MM.1S (cell line): ENCODE measurements around the gene RTN4.

Experiments used
- DNase-seq: peaks from one replicate; pipeline ENCODE4 v3.0.0-alpha.2; 2015
- H2AFZ ChIP-seq: fragments of 300-600 bp; sonication (generic); 2 replicates; pipeline ENCODE4 v1.6.0; 2016; ENCODE audit warnings: antibody characterized with exemption, low read length
- H3F3A ChIP-seq: fragments of 300-600 bp; sonication (generic); 2 replicates; pipeline ENCODE4 v1.6.1; 2016; ENCODE audit warnings: mild to moderate bottlenecking, antibody characterized with exemption, low read length, moderate library complexity, mixed read lengths; ENCODE audit not compliant: insufficient read depth
- H3K27ac ChIP-seq: fragments of 300-600 bp; sonication (generic); 2 replicates; pipeline ENCODE4 v1.5.1; 2016; ENCODE audit warnings: mild to moderate bottlenecking, low read length
- H3K27me3 ChIP-seq: fragments of 300-600 bp; sonication (generic); replicated peaks from 2 replicates; pipeline ENCODE4 v1.6.0; 2016; ENCODE audit warnings: low read length; ENCODE audit not compliant: insufficient read depth
- H3K36me3 ChIP-seq: fragments of 300-600 bp; sonication (generic); replicated peaks from 2 replicates; pipeline ENCODE4 v1.6.1; 2016; ENCODE audit warnings: mild to moderate bottlenecking, low read length, mixed read lengths; ENCODE audit not compliant: insufficient read depth
- H3K4me1 ChIP-seq: fragments of 300-600 bp; sonication (generic); 2 replicates; pipeline ENCODE4 v1.6.1; 2016; ENCODE audit warnings: low read length, mixed read lengths
- H3K4me2 ChIP-seq: fragments of 300-600 bp; sonication (generic); 2 replicates; pipeline ENCODE4 v1.6.0; 2016; ENCODE audit warnings: low read depth, low read length
- H3K4me3 ChIP-seq: fragments of 300-600 bp; sonication (generic); 2 replicates; pipeline ENCODE4 v1.5.1; 2016; ENCODE audit warnings: low read length, mixed read lengths
- H3K79me2 ChIP-seq: fragments of 300-600 bp; sonication (generic); 2 replicates; pipeline ENCODE4 v1.6.1; 2016; ENCODE audit warnings: mixed run types, low read length, mixed read lengths
- H3K9ac ChIP-seq: fragments of 300-600 bp; sonication (generic); 2 replicates; pipeline ENCODE4 v1.6.1; 2016; ENCODE audit warnings: low read length, mixed read lengths
- H3K9me2 ChIP-seq: fragments of 300-600 bp; sonication (generic); replicated peaks from 2 replicates; pipeline ENCODE4 v1.6.1; 2016; ENCODE audit warnings: mild to moderate bottlenecking, low read length, mixed read lengths; ENCODE audit not compliant: insufficient read depth
- H3K9me3 ChIP-seq: fragments of 300-600 bp; sonication (generic); replicated peaks from 2 replicates; pipeline ENCODE4 v1.6.1; 2016; ENCODE audit warnings: mild to moderate bottlenecking, low read length, mixed read lengths; ENCODE audit not compliant: insufficient read depth
- H4K20me1 ChIP-seq: fragments of 300-600 bp; sonication (generic); 2 replicates; pipeline ENCODE4 v1.6.1; 2016; ENCODE audit warnings: mild to moderate bottlenecking, low read length, moderate library complexity, mixed read lengths; ENCODE audit not compliant: insufficient read depth
- CTCF ChIP-seq: fragments of 300-600 bp; sonication (generic); IDR thresholded peaks from 2 replicates; pipeline ENCODE4 v1.5.1; 2016; ENCODE audit warnings: antibody characterized with exemption, low read length, mixed read lengths
- EZH2 ChIP-seq: fragments of 300-600 bp; sonication (generic); optimal IDR thresholded peaks from 2 replicates; pipeline ENCODE3; 2017; ENCODE audit warnings: low read depth, mild to moderate bottlenecking, antibody characterized with exemption, low read length, mixed read lengths
- EZH2phosphoT487 ChIP-seq: fragments of 300-600 bp; sonication (generic); IDR thresholded peaks from 2 replicates; pipeline ENCODE4 v1.6.1; 2018; ENCODE audit warnings: antibody characterized with exemption, low read length

The RTN4 gene

GRCh38 chr2:54979321-54980044, 70.8 kb downstream of the RTN4 start:
- no peak for DNase-seq
- H3K27ac ChIP-seq = no peak overlapping the region
- no peaks in the 10 kb centered on the region for H3K36me3 ChIP-seq
- no peak overlapping the region for H3K9ac ChIP-seq
- peaks cover 18% of the 10 kb centered on the region for H3F3A ChIP-seq
- H3K9me3 ChIP-seq = no peaks in the 10 kb centered on the region
- peaks cover 26% of the 10 kb centered on the region for H3K4me1 ChIP-seq
- H3K4me2 ChIP-seq = no peak overlapping the region
- H2AFZ ChIP-seq = no peak overlapping the region
- TF ChIP-seq EZH2phosphoT487 (no peak), CTCF (no peak), EZH2 (no peak)
- H3K9me2 ChIP-seq = no peaks in the 10 kb centered on the region
- H3K4me3 ChIP-seq = no peak overlapping the region
- H3K27me3 ChIP-seq = no peaks in the 10 kb centered on the region
- H4K20me1 ChIP-seq = no peaks in the 10 kb centered on the region
- peaks cover 43% of the 10 kb centered on the region for H3K79me2 ChIP-seq

GRCh38 chr2:54977149-54977548, 73.1 kb downstream of the RTN4 start:
- H3K79me2 ChIP-seq = peaks cover 43% of the 10 kb centered on the region

GRCh38 chr2:54975598-54976492, 74.4 kb downstream of the RTN4 start:
- H3K4me1 ChIP-seq = peaks cover 26% of the 10 kb centered on the region
- no peaks in the 10 kb centered on the region for H4K20me1 ChIP-seq
- no peaks in the 10 kb centered on the region for H3K27me3 ChIP-seq
- no peak overlapping the region for H2AFZ ChIP-seq
- no peaks in the 10 kb centered on the region for H3K9me3 ChIP-seq
- H3K36me3 ChIP-seq = no peaks in the 10 kb centered on the region
- H3F3A ChIP-seq = peaks cover 18% of the 10 kb centered on the region
- peak overlapping the region; percentile 74; the same call in 1 of the 2 replicates for H3K4me2 ChIP-seq
- H3K79me2 ChIP-seq = peaks cover 43% of the 10 kb centered on the region
- H3K4me3 ChIP-seq = no peak overlapping the region
- peak overlapping the region; percentile 64; the same call in 1 of the 2 replicates for H3K27ac ChIP-seq
- no peak overlapping the region for H3K9ac ChIP-seq
- no peak for DNase-seq
- H3K9me2 ChIP-seq = no peaks in the 10 kb centered on the region
- TF ChIP-seq EZH2phosphoT487 (no peak), EZH2 (no peak), CTCF (no peak)

More at GRCh38 chr2:54977149-54977548, 73.1 kb downstream of the RTN4 start:
- Histone ChIP-seq H3F3A (peaks cover 18% of the 10 kb centered on the region), H3K9me2 (no peaks in the 10 kb centered on the region), H3K9me3 (no peaks in the 10 kb centered on the region), H3K9ac (no peak overlapping the region), H3K27ac (peak overlapping the region; percentile 64; the same call in 1 of the 2 replicates), H3K36me3 (no peaks in the 10 kb centered on the region), H3K4me2 (peak overlapping the region; percentile 74), H3K4me1 (peaks cover 26% of the 10 kb centered on the region), H2AFZ (no peak overlapping the region), H4K20me1 (no peaks in the 10 kb centered on the region), H3K4me3 (peak overlapping the region; percentile 43), H3K27me3 (no peaks in the 10 kb centered on the region)
- peak; percentile 89 for DNase-seq
- TF ChIP-seq CTCF (no peak), EZH2 (no peak), EZH2phosphoT487 (no peak)
